HepG2 (cell line): ENCODE results near the gene DDX23. TPM values are rescaled to one million over a fixed set of nuclear protein-coding genes. Genes with fewer than 3 reads are reported as not detected.

ENCODE experiments used
- ATAC-seq: fragments of 200-7000 bp; cut with Tn5 transposase; 3 replicates; pipeline ENCODE4 v1.9.1; 2020; ENCODE audit warnings: mild to moderate bottlenecking, moderate library complexity
- BruUV-seq: library from RNA; stranded (reverse); fragments of 400-500 nt; replicated peaks from 2 replicates; lab custom pipeline; 2021; lab: Mats Ljungman, UMichigan
- CTCF ChIA-PET: fragments of 300-600 bp; formaldehyde crosslinking; extraction: SDS; loops from one replicate; lab custom pipeline; 2021; ENCODE audit warnings: low total read pairs, inconsistent platforms, low intra/inter-chr PET ratio; lab: Yijun Ruan, JAX
- POLR2A ChIA-PET: fragments of 350-600 bp; sonication (Branson Sonifier 250); formaldehyde crosslinking; loops from one replicate; lab custom pipeline; 2020; ENCODE audit warnings: antibody characterized with exemption, inconsistent platforms; lab: Yijun Ruan, JAX
- DNase-seq: peaks from one replicate; pipeline ENCODE4 v3.0.0-alpha.2; 2015; ENCODE audit warnings: low spot score
- FAIRE-seq: peaks from 3 replicates; lab custom pipeline; 2011; peaks lifted over from hg19 to GRCh38; lab: Jason Lieb, UNC
- H2AFZ ChIP-seq: one replicate; pipeline ENCODE4 v1.6.1; 2011; ENCODE audit warnings: low read length, inconsistent platforms
- H3K27ac ChIP-seq: fragments of 300-600 bp; 3 replicates; pipeline ENCODE4 v1.8.0; 2011; ENCODE audit warnings: mixed run types, mild to moderate bottlenecking, mixed read lengths, low read length, inconsistent platforms; ENCODE audit not compliant: insufficient read depth; ENCODE audit errors: extremely low read length
- H3K27me3 ChIP-seq, 2 experiments: fragments of 200-600 bp in 1 of 2; 2 replicates in 1 of 2; 3 replicates in 1 of 2; pipeline versions ENCODE4 v1.6.0 to v1.8.0; 2011; ENCODE audit warnings: low read length in 2 of 2, mild to moderate bottlenecking in 2 of 2, moderate library complexity in 2 of 2, inconsistent platforms in 1 of 2; ENCODE audit not compliant: insufficient read depth in 2 of 2, control insufficient read depth in 1 of 2
- H3K36me3 ChIP-seq, 2 experiments: fragments of 200-600 bp in 1 of 2; replicated peaks in 1 of 2; 2 replicates in 1 of 2; 3 replicates in 1 of 2; pipeline versions ENCODE4 v1.5.1 to v1.8.0; 2011; ENCODE audit warnings: low read length in 2 of 2, inconsistent platforms in 1 of 2; ENCODE audit not compliant: insufficient read depth in 2 of 2, control insufficient read depth in 1 of 2
- H3K4me1 ChIP-seq: 2 replicates; pipeline ENCODE4 v1.5.1; 2012; ENCODE audit warnings: low read length, inconsistent platforms; ENCODE audit not compliant: insufficient read depth
- H3K4me2 ChIP-seq: 2 replicates; pipeline ENCODE4 v1.6.0; 2011; ENCODE audit warnings: low read depth, low read length, inconsistent platforms
- H3K4me3 ChIP-seq, 3 experiments: fragments of 200-600 bp in 1 of 3; sonication (generic), shearing (Covaris generic) in 1 of 3; replicated peaks in 1 of 3; 2 replicates each; pipeline ENCODE4 v1.5.1; 2011 to 2016; ENCODE audit warnings: low read length in 3 of 3, inconsistent platforms in 2 of 3, low read depth in 2 of 3, mild to moderate bottlenecking in 2 of 3, control low read depth in 1 of 3, mixed read lengths in 1 of 3; ENCODE audit not compliant: insufficient read depth in 1 of 3
- H3K79me2 ChIP-seq: one replicate; pipeline ENCODE4 v1.6.1; 2011; ENCODE audit warnings: low read length, inconsistent platforms; ENCODE audit not compliant: insufficient read depth
- H3K9ac ChIP-seq: 2 replicates; pipeline ENCODE4 v1.6.0; 2011; ENCODE audit warnings: mild to moderate bottlenecking, low read depth, low read length, inconsistent platforms; ENCODE audit not compliant: insufficient read depth
- H3K9me3 ChIP-seq: 2 replicates; pipeline ENCODE4 v1.5.1; 2012; ENCODE audit warnings: mild to moderate bottlenecking, low read length
- H4K20me1 ChIP-seq: 2 replicates; pipeline ENCODE4 v1.6.0; 2011; ENCODE audit warnings: inconsistent platforms, mild to moderate bottlenecking, low read length, moderate library complexity; ENCODE audit not compliant: insufficient read depth
- CAMTA2 ChIP-seq: sonication (generic); formaldehyde crosslinking; IDR thresholded peaks from 2 replicates; pipeline ENCODE4 v1.4.0; 2020; ENCODE audit warnings: mild to moderate bottlenecking, missing genetic modification reagents, borderline replicate concordance
- CCDC6 ChIP-seq: sonication (generic); formaldehyde crosslinking; IDR thresholded peaks from 2 replicates; pipeline ENCODE4 v1.8.1; 2022; ENCODE audit warnings: mild to moderate bottlenecking, missing genetic modification reagents, moderate library complexity
- ESRRA ChIP-seq: sonication (generic); formaldehyde crosslinking; IDR thresholded peaks from 2 replicates; pipeline ENCODE4 v1.5.1; 2020; ENCODE audit warnings: mild to moderate bottlenecking, low read depth, missing genetic modification reagents
- FOXK2 ChIP-seq: fragments of 450-650 bp; IDR thresholded peaks from 2 replicates; pipeline ENCODE4 v1.6.1; 2016
- KDM5B ChIP-seq: sonication (generic); formaldehyde crosslinking; IDR thresholded peaks from 2 replicates; pipeline ENCODE4 v1.4.0; 2020; ENCODE audit warnings: missing genetic modification reagents, mild to moderate bottlenecking, borderline replicate concordance
- PTBP1 ChIP-seq: fragments of 200-400 bp; formaldehyde crosslinking; IDR thresholded peaks from 2 replicates; pipeline ENCODE4 v1.6.1; 2018; ENCODE audit warnings: low read length, low read depth; ENCODE audit not compliant: poor library complexity, severe bottlenecking
- REXO4 ChIP-seq: sonication (generic); formaldehyde crosslinking; IDR thresholded peaks from 2 replicates; pipeline ENCODE4 v1.8.0; 2022; ENCODE audit warnings: missing genetic modification reagents, mild to moderate bottlenecking, borderline replicate concordance
- RFXANK ChIP-seq: IDR thresholded peaks from 2 replicates; pipeline ENCODE4 v1.6.1; 2016
- SIX1 ChIP-seq: sonication (generic); formaldehyde crosslinking; IDR thresholded peaks from 2 replicates; pipeline ENCODE4 v1.4.0; 2020; ENCODE audit warnings: missing genetic modification reagents, borderline replicate concordance
- SP4 ChIP-seq: sonication (generic); formaldehyde crosslinking; IDR thresholded peaks from 2 replicates; pipeline ENCODE4 v1.8.1; 2023; ENCODE audit warnings: mild to moderate bottlenecking, missing genetic modification reagents
- TOE1 ChIP-seq: sonication (generic); formaldehyde crosslinking; IDR thresholded peaks from 2 replicates; pipeline ENCODE4 v1.4.0; 2020; ENCODE audit warnings: mild to moderate bottlenecking, missing genetic modification reagents
- ZNF337 ChIP-seq: sonication (generic); formaldehyde crosslinking; IDR thresholded peaks from 2 replicates; pipeline ENCODE4 v1.5.1; 2020; ENCODE audit warnings: missing genetic modification reagents, low read depth, mild to moderate bottlenecking, borderline replicate concordance
- ZNF33B ChIP-seq: sonication (generic); formaldehyde crosslinking; IDR thresholded peaks from 2 replicates; pipeline ENCODE4 v1.5.1; 2020; ENCODE audit warnings: mild to moderate bottlenecking, missing genetic modification reagents
- ZNF44 ChIP-seq: sonication (generic); formaldehyde crosslinking; IDR thresholded peaks from 2 replicates; pipeline ENCODE4 v1.5.1; 2020; ENCODE audit warnings: mild to moderate bottlenecking, missing genetic modification reagents
- ZNF552 ChIP-seq: sonication (generic); formaldehyde crosslinking; IDR thresholded peaks from 2 replicates; pipeline ENCODE4 v1.9.0; 2022; ENCODE audit warnings: missing genetic modification reagents, mild to moderate bottlenecking, borderline replicate concordance
- ZNF674 ChIP-seq: sonication (generic); formaldehyde crosslinking; IDR thresholded peaks from 2 replicates; pipeline ENCODE4 v1.5.0; 2020; ENCODE audit warnings: low read depth, mild to moderate bottlenecking, missing genetic modification reagents
- WGBS: methylation state at CpG from one replicate; pipeline ENCODE4 v1.1.6; 2017; ENCODE audit warnings: low lambda C conversion rate; 5-methylcytosine and 5-hydroxymethylcytosine counted together
- in situ Hi-C: cut with HindIII; loops from 2 replicates; pipeline ENCODE4 v1.10.0; 2017; ENCODE audit warnings: low pct_unique_long_range_greater_than_20kb; ENCODE audit not compliant: extremely low pct_ligation_motif_present
- intact Hi-C: fragments of 100-400 bp; cut with micrococcal nuclease; formaldehyde crosslinking; loops from one replicate; pipeline ENCODE4 v1.10.0; 2022; ENCODE audit not compliant: unreplicated experiment
- polyA plus RNA-seq, 8 experiments: library from polyadenylated mRNA; depleted of rRNA in 3 of 8; stranded (reverse) in 7 of 8; unstranded in 1 of 8; fragments of >200 nt; fragmentation: Illumina TruSeq in 4 of 8; extraction: Trizol in 4 of 8; gene quantifications; 2 replicates each; pipeline versions ENCODE4 v1.2.1 to v1.2.3, GENCODE V29; 2011 to 2016; ENCODE audit warnings: low read depth in 4 of 8, missing spikeins in 1 of 8, mixed read lengths in 1 of 8; ENCODE audit not compliant: insufficient read depth in 1 of 8
- total RNA-seq, 5 experiments: library from RNA; depleted of rRNA; stranded (reverse); fragments of >200 nt; fragmentation: Illumina TruSeq; extraction: Trizol; gene quantifications; 2 replicates each; pipeline ENCODE4 v1.2.3, GENCODE V29; 2016; ENCODE audit warnings: low read depth in 1 of 5
- TF ChIP-seq, protein P1 (sequence below): IDR thresholded peaks from 2 replicates; pipeline ENCODE4 v1.6.1; 2016; ENCODE audit warnings: missing compliant biosample characterization, missing genetic modification reagents, borderline replicate concordance
- TF ChIP-seq, protein P2 (sequence below): sonication (generic); formaldehyde crosslinking; conservative IDR thresholded peaks from 2 replicates; pipeline ENCODE4 v1.4.0; 2020; ENCODE audit warnings: missing genetic modification reagents
- TF ChIP-seq, protein P3 (sequence below): sonication (generic); formaldehyde crosslinking; IDR thresholded peaks from 2 replicates; pipeline ENCODE4 v1.5.0; 2020; ENCODE audit warnings: missing genetic modification reagents
- TF ChIP-seq, protein P4 (sequence below): sonication (generic); formaldehyde crosslinking; IDR thresholded peaks from 2 replicates; pipeline ENCODE4 v1.4.0; 2020; ENCODE audit warnings: missing genetic modification reagents

The DDX23 gene
- total and polyA plus RNA-seq, 2 of the 13 experiments (the other 11 are each of a cell fraction or from before 2014, with no cell fraction given): 35.7 to 90.0 TPM

DNA sequence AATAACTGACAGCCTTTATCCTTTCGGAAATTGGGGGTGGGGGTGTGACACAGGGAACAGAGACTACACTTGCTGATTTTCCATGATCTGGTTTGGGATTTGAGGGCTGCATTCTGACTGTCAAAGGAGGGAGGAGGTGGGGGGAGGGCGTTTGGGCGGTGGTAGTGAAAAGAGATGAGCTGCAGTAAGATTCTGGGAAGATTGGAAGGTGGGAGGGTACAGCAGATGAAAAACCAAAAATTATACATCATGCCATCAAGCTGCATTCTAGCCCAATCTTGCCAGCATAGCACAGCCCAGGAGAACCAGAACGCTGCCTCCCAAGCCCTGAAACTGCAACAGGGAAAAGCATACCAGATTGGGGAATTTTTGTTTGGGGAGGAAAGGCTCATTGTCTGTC lies 11.3 kb upstream of the DDX23 start:
- Histone ChIP-seq H3K4me3 (no peak overlapping the region), H3K27ac (no peak overlapping the region), H3K4me1 (peaks cover 49% of the 10 kb centered on the region), H2AFZ (no peak overlapping the region), H3K9me3 (no peaks in the 10 kb centered on the region), H4K20me1 (no peaks in the 10 kb centered on the region), H3K27me3 (no peaks in the 10 kb centered on the region; a peak in 1 of 5 replicates), H3K36me3 (peaks cover 0 to 1% of the 10 kb centered on the region in 2 experiments; a peak in 1 of 5 replicates), H3K4me2 (no peak overlapping the region), H3K9ac (no peak overlapping the region), H3K79me2 (no peaks in the 10 kb centered on the region)
- CTCF ChIA-PET: no interaction called here
- DNase-seq (no peak), ATAC-seq (no peak), FAIRE-seq (no peak)
- intact Hi-C loops (no loop called here), in situ Hi-C loops (no loop called here)
- POLR2A ChIA-PET: no interaction called here
- TF ChIP-seq ZNF552 (CRISPR knock-in tag) (no peak), PTBP1 (no peak), ESRRA (CRISPR knock-in tag) (no peak), ZNF337 (CRISPR knock-in tag) (no peak), REXO4 (CRISPR knock-in tag) (no peak), CAMTA2 (no peak), RFXANK (CRISPR knock-in tag) (no peak), KDM5B (CRISPR knock-in tag) (no peak), ZNF44 (CRISPR knock-in tag) (no peak), SP4 (no peak), CCDC6 (CRISPR knock-in tag) (no peak), TOE1 (CRISPR knock-in tag) (no peak), ZNF33B (CRISPR knock-in tag) (no peak), SIX1 (CRISPR knock-in tag) (no peak), FOXK2 (no peak), ZNF674 (CRISPR knock-in tag) (no peak)
- TF ChIP-seq, protein P1, sequence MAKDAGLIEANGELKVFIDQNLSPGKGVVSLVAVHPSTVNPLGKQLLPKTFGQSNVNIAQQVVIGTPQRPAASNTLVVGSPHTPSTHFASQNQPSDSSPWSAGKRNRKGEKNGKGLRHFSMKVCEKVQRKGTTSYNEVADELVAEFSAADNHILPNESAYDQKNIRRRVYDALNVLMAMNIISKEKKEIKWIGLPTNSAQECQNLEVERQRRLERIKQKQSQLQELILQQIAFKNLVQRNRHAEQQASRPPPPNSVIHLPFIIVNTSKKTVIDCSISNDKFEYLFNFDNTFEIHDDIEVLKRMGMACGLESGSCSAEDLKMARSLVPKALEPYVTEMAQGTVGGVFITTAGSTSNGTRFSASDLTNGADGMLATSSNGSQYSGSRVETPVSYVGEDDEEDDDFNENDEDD (CRISPR knock-in tag): no peak
- TF ChIP-seq, protein P2, sequence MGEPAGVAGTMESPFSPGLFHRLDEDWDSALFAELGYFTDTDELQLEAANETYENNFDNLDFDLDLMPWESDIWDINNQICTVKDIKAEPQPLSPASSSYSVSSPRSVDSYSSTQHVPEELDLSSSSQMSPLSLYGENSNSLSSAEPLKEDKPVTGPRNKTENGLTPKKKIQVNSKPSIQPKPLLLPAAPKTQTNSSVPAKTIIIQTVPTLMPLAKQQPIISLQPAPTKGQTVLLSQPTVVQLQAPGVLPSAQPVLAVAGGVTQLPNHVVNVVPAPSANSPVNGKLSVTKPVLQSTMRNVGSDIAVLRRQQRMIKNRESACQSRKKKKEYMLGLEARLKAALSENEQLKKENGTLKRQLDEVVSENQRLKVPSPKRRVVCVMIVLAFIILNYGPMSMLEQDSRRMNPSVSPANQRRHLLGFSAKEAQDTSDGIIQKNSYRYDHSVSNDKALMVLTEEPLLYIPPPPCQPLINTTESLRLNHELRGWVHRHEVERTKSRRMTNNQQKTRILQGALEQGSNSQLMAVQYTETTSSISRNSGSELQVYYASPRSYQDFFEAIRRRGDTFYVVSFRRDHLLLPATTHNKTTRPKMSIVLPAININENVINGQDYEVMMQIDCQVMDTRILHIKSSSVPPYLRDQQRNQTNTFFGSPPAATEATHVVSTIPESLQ (CRISPR knock-in tag): no peak
- TF ChIP-seq, protein P3, sequence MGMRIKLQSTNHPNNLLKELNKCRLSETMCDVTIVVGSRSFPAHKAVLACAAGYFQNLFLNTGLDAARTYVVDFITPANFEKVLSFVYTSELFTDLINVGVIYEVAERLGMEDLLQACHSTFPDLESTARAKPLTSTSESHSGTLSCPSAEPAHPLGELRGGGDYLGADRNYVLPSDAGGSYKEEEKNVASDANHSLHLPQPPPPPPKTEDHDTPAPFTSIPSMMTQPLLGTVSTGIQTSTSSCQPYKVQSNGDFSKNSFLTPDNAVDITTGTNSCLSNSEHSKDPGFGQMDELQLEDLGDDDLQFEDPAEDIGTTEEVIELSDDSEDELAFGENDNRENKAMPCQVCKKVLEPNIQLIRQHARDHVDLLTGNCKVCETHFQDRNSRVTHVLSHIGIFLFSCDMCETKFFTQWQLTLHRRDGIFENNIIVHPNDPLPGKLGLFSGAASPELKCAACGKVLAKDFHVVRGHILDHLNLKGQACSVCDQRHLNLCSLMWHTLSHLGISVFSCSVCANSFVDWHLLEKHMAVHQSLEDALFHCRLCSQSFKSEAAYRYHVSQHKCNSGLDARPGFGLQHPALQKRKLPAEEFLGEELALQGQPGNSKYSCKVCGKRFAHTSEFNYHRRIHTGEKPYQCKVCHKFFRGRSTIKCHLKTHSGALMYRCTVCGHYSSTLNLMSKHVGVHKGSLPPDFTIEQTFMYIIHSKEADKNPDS (CRISPR knock-in tag): no peak
- TF ChIP-seq, protein P4, sequence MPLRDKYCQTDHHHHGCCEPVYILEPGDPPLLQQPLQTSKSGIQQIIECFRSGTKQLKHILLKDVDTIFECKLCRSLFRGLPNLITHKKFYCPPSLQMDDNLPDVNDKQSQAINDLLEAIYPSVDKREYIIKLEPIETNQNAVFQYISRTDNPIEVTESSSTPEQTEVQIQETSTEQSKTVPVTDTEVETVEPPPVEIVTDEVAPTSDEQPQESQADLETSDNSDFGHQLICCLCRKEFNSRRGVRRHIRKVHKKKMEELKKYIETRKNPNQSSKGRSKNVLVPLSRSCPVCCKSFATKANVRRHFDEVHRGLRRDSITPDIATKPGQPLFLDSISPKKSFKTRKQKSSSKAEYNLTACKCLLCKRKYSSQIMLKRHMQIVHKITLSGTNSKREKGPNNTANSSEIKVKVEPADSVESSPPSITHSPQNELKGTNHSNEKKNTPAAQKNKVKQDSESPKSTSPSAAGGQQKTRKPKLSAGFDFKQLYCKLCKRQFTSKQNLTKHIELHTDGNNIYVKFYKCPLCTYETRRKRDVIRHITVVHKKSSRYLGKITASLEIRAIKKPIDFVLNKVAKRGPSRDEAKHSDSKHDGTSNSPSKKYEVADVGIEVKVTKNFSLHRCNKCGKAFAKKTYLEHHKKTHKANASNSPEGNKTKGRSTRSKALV (CRISPR knock-in tag): no peak
- WGBS: 87% methylated on average over 4 of the region's 4 CpGs
- BruUV-seq: no TSS peak
